ENCODE measurements around the gene PRKG1.

The PRKG1 gene

DNA sequence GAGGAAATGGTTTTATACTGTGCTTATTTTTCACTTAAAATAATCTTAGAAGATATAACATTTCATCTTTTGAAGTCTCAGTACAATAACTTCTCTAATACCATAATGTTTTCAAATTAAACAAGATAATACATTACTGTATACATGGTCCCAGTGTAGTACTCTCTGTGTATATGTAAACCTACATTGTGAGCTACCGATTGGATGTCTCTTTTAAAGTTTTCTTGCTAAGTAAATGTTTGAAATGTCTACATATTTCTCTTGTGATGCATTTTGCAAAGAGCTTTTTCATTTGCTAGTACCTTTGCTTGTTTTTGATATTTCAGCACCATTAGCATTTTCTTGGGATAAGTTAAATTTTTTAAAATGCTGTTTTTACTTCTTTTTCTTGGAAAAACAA is 94.8 kb downstream of the PRKG1 start:
- no peaks in the 10 kb centered on the region for H3K27me3 ChIP-seq (ENCODE audit: control insufficient read depth, low read length)
- TF ChIP-seq EZH2phosphoT487 (IDR thresholded peaks at IDR 0.05; ENCODE audit: borderline replicate concordance, low read length): no peak
- TF ChIP-seq, protein P1, sequence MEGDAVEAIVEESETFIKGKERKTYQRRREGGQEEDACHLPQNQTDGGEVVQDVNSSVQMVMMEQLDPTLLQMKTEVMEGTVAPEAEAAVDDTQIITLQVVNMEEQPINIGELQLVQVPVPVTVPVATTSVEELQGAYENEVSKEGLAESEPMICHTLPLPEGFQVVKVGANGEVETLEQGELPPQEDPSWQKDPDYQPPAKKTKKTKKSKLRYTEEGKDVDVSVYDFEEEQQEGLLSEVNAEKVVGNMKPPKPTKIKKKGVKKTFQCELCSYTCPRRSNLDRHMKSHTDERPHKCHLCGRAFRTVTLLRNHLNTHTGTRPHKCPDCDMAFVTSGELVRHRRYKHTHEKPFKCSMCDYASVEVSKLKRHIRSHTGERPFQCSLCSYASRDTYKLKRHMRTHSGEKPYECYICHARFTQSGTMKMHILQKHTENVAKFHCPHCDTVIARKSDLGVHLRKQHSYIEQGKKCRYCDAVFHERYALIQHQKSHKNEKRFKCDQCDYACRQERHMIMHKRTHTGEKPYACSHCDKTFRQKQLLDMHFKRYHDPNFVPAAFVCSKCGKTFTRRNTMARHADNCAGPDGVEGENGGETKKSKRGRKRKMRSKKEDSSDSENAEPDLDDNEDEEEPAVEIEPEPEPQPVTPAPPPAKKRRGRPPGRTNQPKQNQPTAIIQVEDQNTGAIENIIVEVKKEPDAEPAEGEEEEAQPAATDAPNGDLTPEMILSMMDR (IDR thresholded peaks at IDR 0.05; ENCODE audit: low read depth, low read length, poor library complexity, severe bottlenecking): no peak

DNA sequence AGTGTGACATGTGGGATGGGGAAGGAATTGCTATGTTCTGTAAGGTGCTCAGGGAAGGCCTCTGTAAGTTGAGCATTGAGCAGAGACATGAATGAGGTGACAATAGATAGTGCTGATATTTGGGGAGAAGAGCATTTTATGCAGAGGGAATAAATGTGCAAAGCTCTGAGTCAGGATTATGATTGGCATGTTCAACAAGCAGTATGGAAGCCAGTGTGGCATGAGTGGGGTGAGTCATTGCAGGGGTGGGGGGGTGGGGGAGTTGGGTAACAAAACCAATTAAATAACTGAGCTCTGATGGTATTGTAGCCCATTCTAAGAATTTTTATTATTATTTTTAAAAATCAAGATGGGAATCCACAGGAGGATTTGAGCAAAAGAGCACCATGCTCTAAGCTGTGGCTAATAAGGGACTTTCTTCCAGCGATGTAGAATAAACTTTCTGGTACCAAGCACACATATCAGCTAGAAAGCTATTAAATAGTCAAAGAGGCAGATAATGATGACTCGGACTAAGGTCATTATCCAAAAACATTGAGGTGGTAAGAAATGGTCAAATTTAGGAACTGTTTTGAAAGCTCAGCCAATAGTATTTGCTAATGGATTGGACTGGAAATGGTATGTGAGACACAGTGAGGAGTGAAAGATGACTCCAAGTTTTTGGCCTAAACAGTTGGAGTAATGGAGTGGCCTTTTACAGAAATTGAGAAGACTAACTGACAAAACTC is 96.4 kb downstream of the PRKG1 start:
- Histone ChIP-seq H3K36me3 (ENCODE audit: control insufficient read depth, low read length) (no peaks in the 10 kb centered on the region), H3K27ac (ENCODE audit: low read depth, low read length) (no peak overlapping the region), H3K4me1 (ENCODE audit: control insufficient read depth, low read length) (no peaks in the 10 kb centered on the region), H4K20me1 (ENCODE audit: control insufficient read depth, insufficient read depth, low read depth, low read length) (no peaks in the 10 kb centered on the region), H3K9me3 (ENCODE audit: control insufficient read depth, insufficient read depth, low read length) (no peaks in the 10 kb centered on the region), H3K79me2 (ENCODE audit: control insufficient read depth, low read length) (no peaks in the 10 kb centered on the region), H3K27me3 (ENCODE audit: control insufficient read depth, low read length) (no peaks in the 10 kb centered on the region), H3K4me2 (ENCODE audit: low read length) (no peak overlapping the region), H3K4me3 (ENCODE audit: low read length) (no peak overlapping the region), H3K9me2 (replicated peaks; ENCODE audit: control insufficient read depth, low read length) (no peaks in the 10 kb centered on the region), H3F3A (ENCODE audit: control insufficient read depth, insufficient read depth) (no peaks in the 10 kb centered on the region)
- TF ChIP-seq, protein P1 (IDR thresholded peaks at IDR 0.05; ENCODE audit: low read depth, low read length, poor library complexity, severe bottlenecking): no peak
- TF ChIP-seq EZH2phosphoT487 (IDR thresholded peaks at IDR 0.05; ENCODE audit: borderline replicate concordance, low read length): no peak

More for the DNA sequence above, 94.8 kb downstream of the PRKG1 start:
- no peak overlapping the region for H3K27ac ChIP-seq (ENCODE audit: low read depth, low read length)
- no peak overlapping the region for H3K4me2 ChIP-seq (ENCODE audit: low read length)
- H3K79me2 ChIP-seq (ENCODE audit: control insufficient read depth, low read length): no peaks in the 10 kb centered on the region
- H3K9me2 ChIP-seq (replicated peaks; ENCODE audit: control insufficient read depth, low read length): no peaks in the 10 kb centered on the region
- no peaks in the 10 kb centered on the region for H3K9me3 ChIP-seq (ENCODE audit: control insufficient read depth, insufficient read depth, low read length)
- no peaks in the 10 kb centered on the region for H4K20me1 ChIP-seq (ENCODE audit: control insufficient read depth, insufficient read depth, low read depth, low read length)
- no peaks in the 10 kb centered on the region for H3K36me3 ChIP-seq (ENCODE audit: control insufficient read depth, low read length)
- no peaks in the 10 kb centered on the region for H3F3A ChIP-seq (ENCODE audit: control insufficient read depth, insufficient read depth)
- H3K4me3 ChIP-seq (ENCODE audit: low read length): no peak overlapping the region
- no peaks in the 10 kb centered on the region for H3K4me1 ChIP-seq (ENCODE audit: control insufficient read depth, low read length)

DNA sequence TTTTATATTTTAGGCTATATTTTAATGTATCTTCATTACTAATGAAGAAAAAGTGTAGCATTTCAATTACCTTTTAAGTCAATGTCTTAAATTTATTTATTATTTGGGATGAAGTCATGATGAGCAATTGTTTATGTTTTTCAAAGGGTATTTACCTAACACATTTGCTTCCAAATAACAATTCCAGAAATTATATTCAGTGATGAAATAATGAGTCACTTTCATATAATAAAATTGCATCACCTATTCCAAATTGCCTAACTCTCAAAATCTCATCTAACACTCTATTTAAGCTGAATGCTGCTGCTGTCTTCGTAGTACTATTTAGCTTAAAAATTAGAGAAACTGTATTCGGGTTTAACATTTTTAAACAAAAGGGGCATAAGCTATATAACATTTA is 97.7 kb downstream of the PRKG1 start:
- Histone ChIP-seq H3K9me2 (replicated peaks; ENCODE audit: control insufficient read depth, low read length) (no peaks in the 10 kb centered on the region), H4K20me1 (ENCODE audit: control insufficient read depth, insufficient read depth, low read depth, low read length) (no peaks in the 10 kb centered on the region), H3K4me3 (ENCODE audit: low read length) (no peak overlapping the region), H3K4me1 (ENCODE audit: control insufficient read depth, low read length) (no peaks in the 10 kb centered on the region), H3F3A (ENCODE audit: control insufficient read depth, insufficient read depth) (no peaks in the 10 kb centered on the region), H3K4me2 (ENCODE audit: low read length) (no peak overlapping the region), H3K27me3 (ENCODE audit: control insufficient read depth, low read length) (no peaks in the 10 kb centered on the region), H3K36me3 (ENCODE audit: control insufficient read depth, low read length) (no peaks in the 10 kb centered on the region), H3K79me2 (ENCODE audit: control insufficient read depth, low read length) (no peaks in the 10 kb centered on the region), H3K9me3 (ENCODE audit: control insufficient read depth, insufficient read depth, low read length) (no peaks in the 10 kb centered on the region), H3K27ac (ENCODE audit: low read depth, low read length) (no peak overlapping the region)
- TF ChIP-seq EZH2phosphoT487 (IDR thresholded peaks at IDR 0.05; ENCODE audit: borderline replicate concordance, low read length): no peak
- TF ChIP-seq, protein P1 (IDR thresholded peaks at IDR 0.05; ENCODE audit: low read depth, low read length, poor library complexity, severe bottlenecking): no peak
